K562 (cell line): Measurements from ENCODE around the gene FREM1. TPM values are rescaled to one million over a fixed set of nuclear protein-coding genes. Genes with fewer than 3 reads are reported as not detected.

ENCODE experiments used
- polyA plus RNA-seq, 8 experiments: library from polyadenylated mRNA; depleted of rRNA in 4 of 8; stranded (reverse) in 5 of 8; unstranded in 3 of 8; fragments of >200 nt; fragmentation: Nextera tagmentation in 2 of 8; fragmentation: Illumina TruSeq in 1 of 8; extraction: Ambion mirVana in 2 of 8; extraction: Trizol in 1 of 8; gene quantifications; 2 replicates each; pipeline versions ENCODE4 v1.2.1 to v1.2.3, GENCODE V29; 2011 to 2014; ENCODE audit warnings: inconsistent platforms in 1 of 8, missing spikeins in 1 of 8
- total RNA-seq, 7 experiments: library from RNA; depleted of rRNA in 6 of 7; stranded (reverse); fragments of >200 nt in 6 of 7; fragmentation: Illumina TruSeq in 2 of 7; extraction: Trizol in 2 of 7; gene quantifications; 2 replicates each; pipeline versions ENCODE4 v1.2.1 to v1.2.3, GENCODE V29; 2011 to 2021; ENCODE audit warnings: low replicate concordance in 1 of 7
- TF ChIP-seq, protein P1 (sequence below): fragments of 450-650 bp; IDR thresholded peaks from 2 replicates; pipeline ENCODE4 v1.6.1; 2016; ENCODE audit warnings: mild to moderate bottlenecking, moderate library complexity

The FREM1 gene
- total and polyA plus RNA-seq, 9 of the 15 experiments (the other 6 are each of a cell fraction or from before 2014, with no cell fraction given): 0.03 to 0.24 (median 0.13) TPM; not detected in 2

GRCh38 chr9:14912859-14913258 lies 2.6 kb upstream of the FREM1 start (continued):
- TF ChIP-seq, protein P1, sequence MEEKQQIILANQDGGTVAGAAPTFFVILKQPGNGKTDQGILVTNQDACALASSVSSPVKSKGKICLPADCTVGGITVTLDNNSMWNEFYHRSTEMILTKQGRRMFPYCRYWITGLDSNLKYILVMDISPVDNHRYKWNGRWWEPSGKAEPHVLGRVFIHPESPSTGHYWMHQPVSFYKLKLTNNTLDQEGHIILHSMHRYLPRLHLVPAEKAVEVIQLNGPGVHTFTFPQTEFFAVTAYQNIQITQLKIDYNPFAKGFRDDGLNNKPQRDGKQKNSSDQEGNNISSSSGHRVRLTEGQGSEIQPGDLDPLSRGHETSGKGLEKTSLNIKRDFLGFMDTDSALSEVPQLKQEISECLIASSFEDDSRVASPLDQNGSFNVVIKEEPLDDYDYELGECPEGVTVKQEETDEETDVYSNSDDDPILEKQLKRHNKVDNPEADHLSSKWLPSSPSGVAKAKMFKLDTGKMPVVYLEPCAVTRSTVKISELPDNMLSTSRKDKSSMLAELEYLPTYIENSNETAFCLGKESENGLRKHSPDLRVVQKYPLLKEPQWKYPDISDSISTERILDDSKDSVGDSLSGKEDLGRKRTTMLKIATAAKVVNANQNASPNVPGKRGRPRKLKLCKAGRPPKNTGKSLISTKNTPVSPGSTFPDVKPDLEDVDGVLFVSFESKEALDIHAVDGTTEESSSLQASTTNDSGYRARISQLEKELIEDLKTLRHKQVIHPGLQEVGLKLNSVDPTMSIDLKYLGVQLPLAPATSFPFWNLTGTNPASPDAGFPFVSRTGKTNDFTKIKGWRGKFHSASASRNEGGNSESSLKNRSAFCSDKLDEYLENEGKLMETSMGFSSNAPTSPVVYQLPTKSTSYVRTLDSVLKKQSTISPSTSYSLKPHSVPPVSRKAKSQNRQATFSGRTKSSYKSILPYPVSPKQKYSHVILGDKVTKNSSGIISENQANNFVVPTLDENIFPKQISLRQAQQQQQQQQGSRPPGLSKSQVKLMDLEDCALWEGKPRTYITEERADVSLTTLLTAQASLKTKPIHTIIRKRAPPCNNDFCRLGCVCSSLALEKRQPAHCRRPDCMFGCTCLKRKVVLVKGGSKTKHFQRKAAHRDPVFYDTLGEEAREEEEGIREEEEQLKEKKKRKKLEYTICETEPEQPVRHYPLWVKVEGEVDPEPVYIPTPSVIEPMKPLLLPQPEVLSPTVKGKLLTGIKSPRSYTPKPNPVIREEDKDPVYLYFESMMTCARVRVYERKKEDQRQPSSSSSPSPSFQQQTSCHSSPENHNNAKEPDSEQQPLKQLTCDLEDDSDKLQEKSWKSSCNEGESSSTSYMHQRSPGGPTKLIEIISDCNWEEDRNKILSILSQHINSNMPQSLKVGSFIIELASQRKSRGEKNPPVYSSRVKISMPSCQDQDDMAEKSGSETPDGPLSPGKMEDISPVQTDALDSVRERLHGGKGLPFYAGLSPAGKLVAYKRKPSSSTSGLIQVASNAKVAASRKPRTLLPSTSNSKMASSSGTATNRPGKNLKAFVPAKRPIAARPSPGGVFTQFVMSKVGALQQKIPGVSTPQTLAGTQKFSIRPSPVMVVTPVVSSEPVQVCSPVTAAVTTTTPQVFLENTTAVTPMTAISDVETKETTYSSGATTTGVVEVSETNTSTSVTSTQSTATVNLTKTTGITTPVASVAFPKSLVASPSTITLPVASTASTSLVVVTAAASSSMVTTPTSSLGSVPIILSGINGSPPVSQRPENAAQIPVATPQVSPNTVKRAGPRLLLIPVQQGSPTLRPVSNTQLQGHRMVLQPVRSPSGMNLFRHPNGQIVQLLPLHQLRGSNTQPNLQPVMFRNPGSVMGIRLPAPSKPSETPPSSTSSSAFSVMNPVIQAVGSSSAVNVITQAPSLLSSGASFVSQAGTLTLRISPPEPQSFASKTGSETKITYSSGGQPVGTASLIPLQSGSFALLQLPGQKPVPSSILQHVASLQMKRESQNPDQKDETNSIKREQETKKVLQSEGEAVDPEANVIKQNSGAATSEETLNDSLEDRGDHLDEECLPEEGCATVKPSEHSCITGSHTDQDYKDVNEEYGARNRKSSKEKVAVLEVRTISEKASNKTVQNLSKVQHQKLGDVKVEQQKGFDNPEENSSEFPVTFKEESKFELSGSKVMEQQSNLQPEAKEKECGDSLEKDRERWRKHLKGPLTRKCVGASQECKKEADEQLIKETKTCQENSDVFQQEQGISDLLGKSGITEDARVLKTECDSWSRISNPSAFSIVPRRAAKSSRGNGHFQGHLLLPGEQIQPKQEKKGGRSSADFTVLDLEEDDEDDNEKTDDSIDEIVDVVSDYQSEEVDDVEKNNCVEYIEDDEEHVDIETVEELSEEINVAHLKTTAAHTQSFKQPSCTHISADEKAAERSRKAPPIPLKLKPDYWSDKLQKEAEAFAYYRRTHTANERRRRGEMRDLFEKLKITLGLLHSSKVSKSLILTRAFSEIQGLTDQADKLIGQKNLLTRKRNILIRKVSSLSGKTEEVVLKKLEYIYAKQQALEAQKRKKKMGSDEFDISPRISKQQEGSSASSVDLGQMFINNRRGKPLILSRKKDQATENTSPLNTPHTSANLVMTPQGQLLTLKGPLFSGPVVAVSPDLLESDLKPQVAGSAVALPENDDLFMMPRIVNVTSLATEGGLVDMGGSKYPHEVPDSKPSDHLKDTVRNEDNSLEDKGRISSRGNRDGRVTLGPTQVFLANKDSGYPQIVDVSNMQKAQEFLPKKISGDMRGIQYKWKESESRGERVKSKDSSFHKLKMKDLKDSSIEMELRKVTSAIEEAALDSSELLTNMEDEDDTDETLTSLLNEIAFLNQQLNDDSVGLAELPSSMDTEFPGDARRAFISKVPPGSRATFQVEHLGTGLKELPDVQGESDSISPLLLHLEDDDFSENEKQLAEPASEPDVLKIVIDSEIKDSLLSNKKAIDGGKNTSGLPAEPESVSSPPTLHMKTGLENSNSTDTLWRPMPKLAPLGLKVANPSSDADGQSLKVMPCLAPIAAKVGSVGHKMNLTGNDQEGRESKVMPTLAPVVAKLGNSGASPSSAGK: no peak
